Measurements from ENCODE around the gene OSM. TPM values are rescaled to one million over a fixed set of nuclear protein-coding genes. Genes with fewer than 3 reads are reported as not detected.

The OSM gene
- polyA plus RNA-seq, 1 donor (not counting 4 experiments of a cell fraction or from before 2014, with no cell fraction given): not detected

DNA sequence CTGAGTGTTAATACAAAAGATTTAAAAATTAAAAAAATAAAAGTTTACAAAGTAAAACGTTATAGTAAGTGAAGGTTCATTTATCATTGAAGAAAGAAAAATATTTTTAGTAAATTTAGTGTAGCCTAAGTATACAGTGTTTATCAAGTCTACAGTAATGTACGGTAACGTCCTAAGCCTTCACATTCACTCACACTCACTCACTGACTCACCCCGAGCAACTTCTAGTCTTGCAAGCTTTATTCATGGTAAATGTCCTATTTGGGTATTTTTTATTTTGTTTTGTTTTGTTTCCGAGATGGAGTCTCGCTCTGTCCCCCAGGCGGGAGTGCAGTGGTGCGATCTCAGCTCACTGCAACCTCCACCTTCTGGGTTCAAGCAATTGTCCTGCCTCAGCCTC lies 13.9 kb upstream of the OSM start:
- no peaks in the 10 kb centered on the region for H3K9me3 ChIP-seq (ENCODE audit: control insufficient read depth, low read depth, low read length)
- no peaks in the 10 kb centered on the region for H3K79me2 ChIP-seq (ENCODE audit: control insufficient read depth, insufficient read depth, low read length)
- no peak overlapping the region for H3K27ac ChIP-seq (ENCODE audit: control insufficient read depth, insufficient read depth, low read length)
- H3K4me2 ChIP-seq (ENCODE audit: control insufficient read depth, extremely low read depth, insufficient read depth, low read depth, low read length): no peak overlapping the region
- no peaks in the 10 kb centered on the region for H4K20me1 ChIP-seq (ENCODE audit: control insufficient read depth, extremely low read depth, insufficient read depth, low read length)
- H2AFZ ChIP-seq (ENCODE audit: control insufficient read depth, low read length): no peak overlapping the region
- peaks cover 0 to 5% of the 10 kb centered on the region in 2 experiments for H3K36me3 ChIP-seq (ENCODE audit: control insufficient read depth in 2 of 2, extremely low read depth in 1 of 2, insufficient read depth in 2 of 2, low read length in 2 of 2)
- no peak for FAIRE-seq
- no peaks in the 10 kb centered on the region for H3K27me3 ChIP-seq (ENCODE audit: control insufficient read depth, extremely low read depth, insufficient read depth, low read length)
- dilution Hi-C loops (cut with MboI; ENCODE audit: extremely low pct_ligation_motif_present, low sequenced_read_pairs): no loop called here
- peaks cover 13% of the 10 kb centered on the region for H3K4me1 ChIP-seq (ENCODE audit: control insufficient read depth, extremely low read depth, insufficient read depth, low read length)
- H3K9me1 ChIP-seq (ENCODE audit: control insufficient read depth, extremely low read depth, insufficient read depth, low read length): no peaks in the 10 kb centered on the region
- no peak overlapping the region for H3K4me3 ChIP-seq (ENCODE audit: control insufficient read depth in 2 of 3, extremely low read depth in 1 of 3, insufficient read depth in 2 of 3, low read depth in 1 of 3, low read length in 3 of 3)
- H3K9ac ChIP-seq (ENCODE audit: control insufficient read depth, extremely low read depth, insufficient read depth, low read length): no peak overlapping the region
- TF ChIP-seq, protein P1, sequence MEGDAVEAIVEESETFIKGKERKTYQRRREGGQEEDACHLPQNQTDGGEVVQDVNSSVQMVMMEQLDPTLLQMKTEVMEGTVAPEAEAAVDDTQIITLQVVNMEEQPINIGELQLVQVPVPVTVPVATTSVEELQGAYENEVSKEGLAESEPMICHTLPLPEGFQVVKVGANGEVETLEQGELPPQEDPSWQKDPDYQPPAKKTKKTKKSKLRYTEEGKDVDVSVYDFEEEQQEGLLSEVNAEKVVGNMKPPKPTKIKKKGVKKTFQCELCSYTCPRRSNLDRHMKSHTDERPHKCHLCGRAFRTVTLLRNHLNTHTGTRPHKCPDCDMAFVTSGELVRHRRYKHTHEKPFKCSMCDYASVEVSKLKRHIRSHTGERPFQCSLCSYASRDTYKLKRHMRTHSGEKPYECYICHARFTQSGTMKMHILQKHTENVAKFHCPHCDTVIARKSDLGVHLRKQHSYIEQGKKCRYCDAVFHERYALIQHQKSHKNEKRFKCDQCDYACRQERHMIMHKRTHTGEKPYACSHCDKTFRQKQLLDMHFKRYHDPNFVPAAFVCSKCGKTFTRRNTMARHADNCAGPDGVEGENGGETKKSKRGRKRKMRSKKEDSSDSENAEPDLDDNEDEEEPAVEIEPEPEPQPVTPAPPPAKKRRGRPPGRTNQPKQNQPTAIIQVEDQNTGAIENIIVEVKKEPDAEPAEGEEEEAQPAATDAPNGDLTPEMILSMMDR (optimal IDR thresholded peaks at IDR 0.05 in 1 of 3, IDR thresholded peaks at IDR 0.05 in 1 of 3, conservative IDR thresholded peaks at IDR 0.05 in 1 of 3; ENCODE audit: extremely low read depth in 1 of 3, insufficient read depth in 2 of 3, low read length in 3 of 3): no peak
- TF ChIP-seq EZH2 (IDR thresholded peaks at IDR 0.05; ENCODE audit: low read length): no peak
- DNase-seq (ENCODE audit: low read depth, low spot score): no peak

DNA sequence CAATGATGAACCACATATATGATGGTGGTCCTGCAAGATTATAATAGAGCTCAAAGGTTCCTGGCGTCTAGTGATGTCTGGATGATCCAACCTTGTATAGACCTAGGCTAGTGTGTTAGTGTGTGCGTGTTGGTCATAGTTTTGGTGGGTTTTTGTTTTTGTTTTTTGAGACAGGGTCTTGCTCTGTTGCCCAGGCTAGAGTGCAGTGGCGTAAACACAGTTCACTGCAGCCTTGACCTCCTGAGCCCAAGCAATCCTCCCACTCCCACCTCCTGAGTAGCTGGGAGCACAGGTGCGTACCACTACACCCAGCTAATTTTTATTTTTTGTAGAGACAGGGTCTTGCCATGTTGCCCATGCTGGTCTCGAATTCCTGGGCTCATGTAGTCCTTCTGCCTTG lies 13.3 kb upstream of the OSM start:
- Histone ChIP-seq H3K27ac (ENCODE audit: control insufficient read depth, insufficient read depth, low read length) (no peak overlapping the region), H2AFZ (ENCODE audit: control insufficient read depth, low read length) (no peak overlapping the region), H3K4me3 (ENCODE audit: control insufficient read depth in 2 of 3, extremely low read depth in 1 of 3, insufficient read depth in 2 of 3, low read depth in 1 of 3, low read length in 3 of 3) (no peak overlapping the region), H3K9me1 (ENCODE audit: control insufficient read depth, extremely low read depth, insufficient read depth, low read length) (no peaks in the 10 kb centered on the region), H3K4me1 (ENCODE audit: control insufficient read depth, extremely low read depth, insufficient read depth, low read length) (peaks cover 13% of the 10 kb centered on the region), H3K9ac (ENCODE audit: control insufficient read depth, extremely low read depth, insufficient read depth, low read length) (no peak overlapping the region), H3K9me3 (ENCODE audit: control insufficient read depth, low read depth, low read length) (no peaks in the 10 kb centered on the region), H3K79me2 (ENCODE audit: control insufficient read depth, insufficient read depth, low read length) (no peaks in the 10 kb centered on the region), H3K4me2 (ENCODE audit: control insufficient read depth, extremely low read depth, insufficient read depth, low read depth, low read length) (no peak overlapping the region), H3K27me3 (ENCODE audit: control insufficient read depth, extremely low read depth, insufficient read depth, low read length) (no peaks in the 10 kb centered on the region), H4K20me1 (ENCODE audit: control insufficient read depth, extremely low read depth, insufficient read depth, low read length) (no peaks in the 10 kb centered on the region), H3K36me3 (ENCODE audit: control insufficient read depth in 2 of 2, extremely low read depth in 1 of 2, insufficient read depth in 2 of 2, low read length in 2 of 2) (peaks cover 0 to 5% of the 10 kb centered on the region in 2 experiments)
- FAIRE-seq (no peak), DNase-seq (ENCODE audit: low read depth, low spot score) (no peak)
- TF ChIP-seq EZH2 (IDR thresholded peaks at IDR 0.05; ENCODE audit: low read length): no peak
- TF ChIP-seq, protein P1 (optimal IDR thresholded peaks at IDR 0.05 in 1 of 3, IDR thresholded peaks at IDR 0.05 in 1 of 3, conservative IDR thresholded peaks at IDR 0.05 in 1 of 3; ENCODE audit: extremely low read depth in 1 of 3, insufficient read depth in 2 of 3, low read length in 3 of 3): no peak
- dilution Hi-C loops (cut with MboI; ENCODE audit: extremely low pct_ligation_motif_present, low sequenced_read_pairs): no loop called here
